HepG2 (cell line): Measurements from ENCODE around the gene P3H3. TPM values are rescaled to one million over a fixed set of nuclear protein-coding genes. Genes with fewer than 3 reads are reported as not detected.

Experiments
- ADNP ChIP-seq: sonication (generic); formaldehyde crosslinking; IDR thresholded peaks from 2 replicates; pipeline ENCODE4 v1.4.0; 2020; ENCODE audit warnings: missing genetic modification reagents
- ARHGAP35 ChIP-seq: sonication (generic); formaldehyde crosslinking; IDR thresholded peaks from 2 replicates; pipeline ENCODE4 v1.9.0; 2022; ENCODE audit warnings: mild to moderate bottlenecking, inconsistent platforms, moderate library complexity, missing genetic modification reagents, borderline replicate concordance
- CCAR2 ChIP-seq: fragments of 200-400 bp; formaldehyde crosslinking; optimal IDR thresholded peaks from 2 replicates; pipeline ENCODE3; 2018; ENCODE audit warnings: low read depth, mild to moderate bottlenecking, low read length, moderate library complexity
- GZF1 ChIP-seq: sonication (generic); formaldehyde crosslinking; IDR thresholded peaks from 2 replicates; pipeline ENCODE4 v1.5.1; 2020; ENCODE audit warnings: mild to moderate bottlenecking, missing genetic modification reagents
- HNRNPK ChIP-seq: fragments of 200-400 bp; formaldehyde crosslinking; IDR thresholded peaks from 2 replicates; pipeline ENCODE4 v1.6.1; 2018; ENCODE audit warnings: low read length, low read depth, moderate library complexity, mild to moderate bottlenecking; ENCODE audit not compliant: poor library complexity, severe bottlenecking
- KDM2A ChIP-seq: sonication (generic); formaldehyde crosslinking; IDR thresholded peaks from 2 replicates; pipeline ENCODE4 v1.4.0; 2020; ENCODE audit warnings: low read depth, missing genetic modification reagents, borderline replicate concordance
- MXD4 ChIP-seq: IDR thresholded peaks from 2 replicates; pipeline ENCODE4 v1.6.1; 2016; ENCODE audit warnings: mild to moderate bottlenecking, missing biosample characterization, missing genetic modification reagents
- MXI1 ChIP-seq: IDR thresholded peaks from 3 replicates; pipeline ENCODE4 v1.6.1; 2012; ENCODE audit warnings: low read depth, low read length, inconsistent platforms, borderline replicate concordance
- NFYB ChIP-seq: sonication (generic); formaldehyde crosslinking; IDR thresholded peaks from 2 replicates; pipeline ENCODE4 v1.4.0; 2020; ENCODE audit warnings: missing genetic modification reagents
- REXO4 ChIP-seq: sonication (generic); formaldehyde crosslinking; IDR thresholded peaks from 2 replicates; pipeline ENCODE4 v1.8.0; 2022; ENCODE audit warnings: missing genetic modification reagents, mild to moderate bottlenecking, borderline replicate concordance
- SAP130 ChIP-seq: IDR thresholded peaks from 2 replicates; pipeline ENCODE4 v1.6.1; 2016; ENCODE audit warnings: low read depth
- SMAD1 ChIP-seq: sonication (generic); formaldehyde crosslinking; IDR thresholded peaks from 2 replicates; pipeline ENCODE4 v1.4.0; 2020; ENCODE audit warnings: missing genetic modification reagents, low read depth, mild to moderate bottlenecking, borderline replicate concordance
- SRF ChIP-seq: IDR thresholded peaks from 2 replicates; pipeline ENCODE4 v1.6.1; 2011; ENCODE audit warnings: mild to moderate bottlenecking, low read depth, low read length, moderate library complexity
- TAF1 ChIP-seq: sonication (generic); formaldehyde crosslinking; IDR thresholded peaks from 2 replicates; pipeline ENCODE4 v1.4.0; 2020; ENCODE audit warnings: missing genetic modification reagents
- TEAD3 ChIP-seq: optimal IDR thresholded peaks from 2 replicates; pipeline ENCODE3; 2016; ENCODE audit warnings: borderline replicate concordance
- ZKSCAN5 ChIP-seq: sonication (generic); formaldehyde crosslinking; IDR thresholded peaks from 2 replicates; pipeline ENCODE4 v1.5.1; 2020; ENCODE audit warnings: mild to moderate bottlenecking, missing genetic modification reagents
- ZNF232 ChIP-seq: sonication (generic); formaldehyde crosslinking; IDR thresholded peaks from 2 replicates; pipeline ENCODE4 v1.4.0; 2020; ENCODE audit warnings: missing genetic modification reagents, borderline replicate concordance
- ZNF260 ChIP-seq: sonication (generic); formaldehyde crosslinking; IDR thresholded peaks from 2 replicates; pipeline ENCODE4 v1.4.0; 2020; ENCODE audit warnings: missing genetic modification reagents, low read depth, mild to moderate bottlenecking, borderline replicate concordance
- ZNF567 ChIP-seq: sonication (generic); formaldehyde crosslinking; IDR thresholded peaks from 2 replicates; pipeline ENCODE4 v1.8.1; 2023; ENCODE audit warnings: mild to moderate bottlenecking, missing genetic modification reagents, borderline replicate concordance
- ZNF660 ChIP-seq: sonication (generic); formaldehyde crosslinking; IDR thresholded peaks from 2 replicates; pipeline ENCODE4 v1.5.1; 2020; ENCODE audit warnings: mild to moderate bottlenecking, low read depth, missing genetic modification reagents, borderline replicate concordance
- polyA plus RNA-seq, 8 experiments: library from polyadenylated mRNA; depleted of rRNA in 3 of 8; stranded (reverse) in 7 of 8; unstranded in 1 of 8; fragments of >200 nt; fragmentation: Illumina TruSeq in 4 of 8; extraction: Trizol in 4 of 8; gene quantifications; 2 replicates each; pipeline versions ENCODE4 v1.2.1 to v1.2.3, GENCODE V29; 2011 to 2016; ENCODE audit warnings: low read depth in 4 of 8, missing spikeins in 1 of 8, mixed read lengths in 1 of 8; ENCODE audit not compliant: insufficient read depth in 1 of 8
- total RNA-seq, 5 experiments: library from RNA; depleted of rRNA; stranded (reverse); fragments of >200 nt; fragmentation: Illumina TruSeq; extraction: Trizol; gene quantifications; 2 replicates each; pipeline ENCODE4 v1.2.3, GENCODE V29; 2016; ENCODE audit warnings: low read depth in 1 of 5
- TF ChIP-seq, protein P1 (sequence below): IDR thresholded peaks from 2 replicates; pipeline ENCODE4 v1.6.1; 2016
- TF ChIP-seq, protein P2 (sequence below): IDR thresholded peaks from 2 replicates; pipeline ENCODE4 v1.6.1; 2012; ENCODE audit warnings: inconsistent platforms
- TF ChIP-seq, protein P3 (sequence below): sonication (generic); formaldehyde crosslinking; IDR thresholded peaks from 2 replicates; pipeline ENCODE4 v1.5.1; 2020; ENCODE audit warnings: missing genetic modification reagents, mild to moderate bottlenecking, borderline replicate concordance
- TF ChIP-seq, protein P4 (sequence below): IDR thresholded peaks from 2 replicates; pipeline ENCODE4 v1.6.1; 2016; ENCODE audit warnings: missing compliant biosample characterization, missing genetic modification reagents, borderline replicate concordance

Gene P3H3
- total and polyA plus RNA-seq, 2 of the 13 experiments (the other 11 are each of a cell fraction or from before 2014, with no cell fraction given), result 20.1 to 20.5 TPM

DNA sequence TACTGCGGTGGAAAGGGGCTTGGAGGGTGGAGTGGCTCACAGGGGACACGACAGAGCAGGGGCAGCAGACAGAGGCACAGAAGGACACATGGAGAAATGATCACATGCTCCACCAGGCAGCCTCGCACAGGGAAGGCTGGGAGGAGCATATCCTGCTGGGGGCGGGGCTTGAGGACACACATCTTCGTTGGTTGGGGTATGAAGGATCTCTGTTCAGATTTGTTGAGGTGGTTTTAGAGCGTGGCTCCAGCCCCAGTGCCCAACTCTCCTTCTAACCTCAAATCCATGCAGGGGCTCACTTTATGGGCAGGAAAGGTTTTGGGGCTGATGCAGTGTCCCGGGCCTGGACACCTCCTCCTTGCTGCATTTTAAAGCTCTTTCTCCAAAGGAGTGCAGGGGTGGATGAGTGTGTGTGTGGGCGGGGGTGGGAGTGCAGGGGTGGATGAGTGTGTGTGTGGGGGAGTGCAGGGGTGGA is 733 bp upstream of the P3H3 start (continued):
- TF ChIP-seq SRF, result no peak
- no peak for TF ChIP-seq ADNP (CRISPR knock-in tag)
- TF ChIP-seq NFYB (CRISPR knock-in tag), result no peak
- TF ChIP-seq, protein P1, sequence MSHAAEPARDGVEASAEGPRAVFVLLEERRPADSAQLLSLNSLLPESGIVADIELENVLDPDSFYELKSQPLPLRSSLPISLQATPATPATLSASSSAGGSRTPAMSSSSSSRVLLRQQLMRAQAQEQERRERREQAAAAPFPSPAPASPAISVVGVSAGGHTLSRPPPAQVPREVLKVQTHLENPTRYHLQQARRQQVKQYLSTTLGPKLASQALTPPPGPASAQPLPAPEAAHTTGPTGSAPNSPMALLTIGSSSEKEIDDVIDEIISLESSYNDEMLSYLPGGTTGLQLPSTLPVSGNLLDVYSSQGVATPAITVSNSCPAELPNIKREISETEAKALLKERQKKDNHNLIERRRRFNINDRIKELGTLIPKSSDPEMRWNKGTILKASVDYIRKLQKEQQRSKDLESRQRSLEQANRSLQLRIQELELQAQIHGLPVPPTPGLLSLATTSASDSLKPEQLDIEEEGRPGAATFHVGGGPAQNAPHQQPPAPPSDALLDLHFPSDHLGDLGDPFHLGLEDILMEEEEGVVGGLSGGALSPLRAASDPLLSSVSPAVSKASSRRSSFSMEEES (CRISPR knock-in tag), result peak; percentile 81
- no peak for TF ChIP-seq REXO4
- peak; percentile 39 for TF ChIP-seq TEAD3 (CRISPR knock-in tag)
- TF ChIP-seq ZNF567 (CRISPR knock-in tag), result 0 out of 2 replicates have a peak, but pooled peaks have one; percentile 56
- peak; percentile 61 for TF ChIP-seq HNRNPK
- TF ChIP-seq ZNF232 (CRISPR knock-in tag), result no peak
- TF ChIP-seq, protein P2, sequence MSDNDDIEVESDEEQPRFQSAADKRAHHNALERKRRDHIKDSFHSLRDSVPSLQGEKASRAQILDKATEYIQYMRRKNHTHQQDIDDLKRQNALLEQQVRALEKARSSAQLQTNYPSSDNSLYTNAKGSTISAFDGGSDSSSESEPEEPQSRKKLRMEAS, result peak; percentile 82
- TF ChIP-seq SMAD1 (CRISPR knock-in tag), result 0 out of 2 replicates have a peak, but pooled peaks have one; percentile 41
- no peak for TF ChIP-seq ZNF260 (CRISPR knock-in tag)
- peak; percentile 18; the same call in 1 of the 2 replicates for TF ChIP-seq KDM2A (CRISPR knock-in tag)
- peak; percentile 42; the same call in 1 of the 2 replicates for TF ChIP-seq SAP130 (CRISPR knock-in tag)
- TF ChIP-seq, protein P3, sequence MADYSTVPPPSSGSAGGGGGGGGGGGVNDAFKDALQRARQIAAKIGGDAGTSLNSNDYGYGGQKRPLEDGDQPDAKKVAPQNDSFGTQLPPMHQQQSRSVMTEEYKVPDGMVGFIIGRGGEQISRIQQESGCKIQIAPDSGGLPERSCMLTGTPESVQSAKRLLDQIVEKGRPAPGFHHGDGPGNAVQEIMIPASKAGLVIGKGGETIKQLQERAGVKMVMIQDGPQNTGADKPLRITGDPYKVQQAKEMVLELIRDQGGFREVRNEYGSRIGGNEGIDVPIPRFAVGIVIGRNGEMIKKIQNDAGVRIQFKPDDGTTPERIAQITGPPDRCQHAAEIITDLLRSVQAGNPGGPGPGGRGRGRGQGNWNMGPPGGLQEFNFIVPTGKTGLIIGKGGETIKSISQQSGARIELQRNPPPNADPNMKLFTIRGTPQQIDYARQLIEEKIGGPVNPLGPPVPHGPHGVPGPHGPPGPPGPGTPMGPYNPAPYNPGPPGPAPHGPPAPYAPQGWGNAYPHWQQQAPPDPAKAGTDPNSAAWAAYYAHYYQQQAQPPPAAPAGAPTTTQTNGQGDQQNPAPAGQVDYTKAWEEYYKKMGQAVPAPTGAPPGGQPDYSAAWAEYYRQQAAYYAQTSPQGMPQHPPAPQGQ (CRISPR knock-in tag), result no peak
- peak; percentile 44; the same call in 1 of the 3 replicates for TF ChIP-seq MXI1
- no peak for TF ChIP-seq ZKSCAN5 (CRISPR knock-in tag)
- TF ChIP-seq CCAR2, result peak; percentile 29
- TF ChIP-seq, protein P4, sequence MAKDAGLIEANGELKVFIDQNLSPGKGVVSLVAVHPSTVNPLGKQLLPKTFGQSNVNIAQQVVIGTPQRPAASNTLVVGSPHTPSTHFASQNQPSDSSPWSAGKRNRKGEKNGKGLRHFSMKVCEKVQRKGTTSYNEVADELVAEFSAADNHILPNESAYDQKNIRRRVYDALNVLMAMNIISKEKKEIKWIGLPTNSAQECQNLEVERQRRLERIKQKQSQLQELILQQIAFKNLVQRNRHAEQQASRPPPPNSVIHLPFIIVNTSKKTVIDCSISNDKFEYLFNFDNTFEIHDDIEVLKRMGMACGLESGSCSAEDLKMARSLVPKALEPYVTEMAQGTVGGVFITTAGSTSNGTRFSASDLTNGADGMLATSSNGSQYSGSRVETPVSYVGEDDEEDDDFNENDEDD, result 0 out of 2 replicates have a peak, but pooled peaks have one; percentile 13
- TF ChIP-seq MXD4 (CRISPR knock-in tag), result peak; percentile 36; the same call in 1 of the 2 replicates
- no peak for TF ChIP-seq ZNF660 (CRISPR knock-in tag)
- TF ChIP-seq ARHGAP35, result no peak
- no peak for TF ChIP-seq GZF1 (CRISPR knock-in tag)
- TF ChIP-seq TAF1 (CRISPR knock-in tag), result peak; percentile 35; the same call in 1 of the 2 replicates
